ENCODE data around the gene CDK9. TPM values are rescaled to one million over a fixed set of nuclear protein-coding genes. Genes with fewer than 3 reads are reported as not detected.

The CDK9 gene
- total RNA-seq, 1 experiment from 2014 or later: 20.7 TPM

DNA sequence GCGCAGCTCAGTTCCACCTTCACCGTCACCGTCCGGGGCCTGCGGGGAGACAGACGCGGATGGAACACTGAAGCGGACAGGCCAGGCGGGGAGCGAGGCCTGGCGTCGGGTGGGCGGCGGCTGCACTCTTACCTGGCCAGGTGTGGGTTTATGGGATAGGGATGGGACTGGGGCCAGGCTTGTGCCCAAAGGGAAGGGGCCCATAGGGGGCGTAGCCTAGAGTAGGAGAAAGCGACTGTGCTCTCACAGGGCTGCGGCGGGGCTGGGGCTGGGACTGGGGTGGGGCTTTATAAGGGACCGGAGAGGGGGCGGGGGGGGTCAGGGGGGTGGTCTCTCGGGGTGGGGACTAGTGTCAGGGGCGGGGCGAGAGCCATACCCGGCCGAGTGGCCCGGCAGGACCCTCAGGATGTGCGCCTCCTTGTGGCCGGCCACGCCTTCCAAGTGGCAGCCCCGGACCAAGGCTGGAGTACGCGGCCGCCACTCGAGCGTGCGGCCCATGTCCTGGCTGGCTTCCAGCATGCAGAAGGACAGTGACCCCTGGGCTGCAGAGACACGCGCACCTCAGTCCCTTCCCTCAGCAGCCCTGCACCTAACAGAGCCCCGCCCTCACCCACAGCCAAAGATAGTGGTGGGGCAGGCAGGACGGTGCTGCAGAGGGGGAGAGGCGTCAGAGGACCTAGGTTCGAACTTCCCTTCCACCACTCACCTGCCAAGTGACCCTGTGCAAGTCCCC is 39.7 kb downstream of the CDK9 start:
- no peak for DNase-seq (ENCODE audit: low read depth)

DNA sequence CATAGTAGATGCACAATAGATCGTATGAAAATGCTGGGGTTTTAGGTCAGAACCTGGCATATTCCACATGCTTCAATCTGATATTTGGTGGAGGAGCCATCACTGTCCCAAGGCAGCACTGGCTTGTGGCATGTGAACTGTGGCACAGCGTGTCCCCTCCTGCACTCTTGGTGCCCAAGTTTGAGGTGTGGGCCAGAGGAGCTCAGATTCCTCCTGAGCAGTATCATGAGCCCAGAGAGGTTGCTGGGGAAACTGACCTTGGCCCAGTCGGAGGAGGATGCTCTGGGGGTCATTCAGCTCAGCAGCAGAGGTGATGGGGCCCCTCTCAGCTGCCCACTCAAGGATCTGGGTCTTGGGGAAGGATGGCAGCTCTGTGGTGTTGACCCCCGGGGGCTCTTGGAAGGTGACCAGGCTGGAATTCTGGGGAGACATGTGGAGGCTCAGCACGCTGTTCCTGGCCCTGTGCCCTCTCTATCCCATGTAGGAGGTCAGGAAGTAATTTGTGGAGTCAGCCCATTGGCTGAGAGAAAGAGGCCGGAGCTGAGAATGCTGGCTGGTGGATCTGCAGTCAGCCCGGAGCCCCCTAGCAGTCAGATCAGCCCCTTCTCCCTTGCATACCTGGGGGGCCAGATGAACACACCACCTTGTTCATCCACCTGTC is 40.5 kb downstream of the CDK9 start:
- DNase-seq (ENCODE audit: low read depth): no peak

- DNase-seq (ENCODE audit: low read depth): no peak
Measured at GRCh38 chr9:127828262-127829031, 42.6 kb downstream of the CDK9 start.

GRCh38 chr9:127829205-127829906 is 43.5 kb downstream of the CDK9 start:
- no peak for DNase-seq (ENCODE audit: low read depth)

GRCh38 chr9:127832248-127832647 is 46.4 kb downstream of the CDK9 start:
- DNase-seq (ENCODE audit: low read depth): no peak

- DNase-seq (ENCODE audit: low read depth): no peak
Measured at GRCh38 chr9:127833555-127833954, 47.7 kb downstream of the CDK9 start.

- peak; percentile 85 for DNase-seq (ENCODE audit: low read depth)
Measured at GRCh38 chr9:127835991-127836516, 50.2 kb downstream of the CDK9 start.

- peak; percentile 19 for DNase-seq (ENCODE audit: low read depth)
Measured at GRCh38 chr9:127836561-127836960, 50.7 kb downstream of the CDK9 start.

- peak; percentile 68 for DNase-seq (ENCODE audit: low read depth)
Measured at GRCh38 chr9:127837346-127837745, 51.5 kb downstream of the CDK9 start.

GRCh38 chr9:127838375-127839078 is 52.7 kb downstream of the CDK9 start:
- peak; percentile 98 for DNase-seq (ENCODE audit: low read depth)

Other genes starting within 250 kb of the CDK9 start
- gene STXBP1, start 173.8 kb upstream of the CDK9 start, total RNA-seq (2014; rRNA removed; shearing (Covaris generic)): 10.3 and 12.4 TPM in 2 replicates
- not detected in 2 replicates for gene CFAP157, start 79.0 kb upstream of the CDK9 start, total RNA-seq (2014; rRNA removed; shearing (Covaris generic))
- 15.6 and 27.0 TPM in 2 replicates for gene PTRH1, start 70.4 kb upstream of the CDK9 start, total RNA-seq (2014; rRNA removed; shearing (Covaris generic))
- not detected in 2 replicates for gene TTC16, start 70.0 kb upstream of the CDK9 start, total RNA-seq (2014; rRNA removed; shearing (Covaris generic))
- 4.8 and 6.6 TPM in 2 replicates for gene TOR2A, start 50.7 kb upstream of the CDK9 start, total RNA-seq (2014; rRNA removed; shearing (Covaris generic))
- gene SH2D3C, start 7.4 kb upstream of the CDK9 start, total RNA-seq (2014; rRNA removed; shearing (Covaris generic)): 0.12 and 0.29 TPM in 2 replicates
- gene FPGS, start 16.8 kb downstream of the CDK9 start, total RNA-seq (2014; rRNA removed; shearing (Covaris generic)): 29.7 and 38.4 TPM in 2 replicates
- gene ENG, start 68.6 kb downstream of the CDK9 start, total RNA-seq (2014; rRNA removed; shearing (Covaris generic)): 32.1 and 34.8 TPM in 2 replicates
- gene AK1, start 91.6 kb downstream of the CDK9 start, total RNA-seq (2014; rRNA removed; shearing (Covaris generic)): 57.7 and 61.9 TPM in 2 replicates
- 15.7 and 20.1 TPM in 2 replicates for gene ST6GALNAC6, start 113.6 kb downstream of the CDK9 start, total RNA-seq (2014; rRNA removed; shearing (Covaris generic))
- 10.5 and 14.0 TPM in 2 replicates for gene ST6GALNAC4, start 131.0 kb downstream of the CDK9 start, total RNA-seq (2014; rRNA removed; shearing (Covaris generic))
- gene PIP5KL1, start 144.7 kb downstream of the CDK9 start, total RNA-seq (2014; rRNA removed; shearing (Covaris generic)): 0.24 and 1.2 TPM in 2 replicates
- 37.1 and 50.1 TPM in 2 replicates for gene DPM2, start 151.8 kb downstream of the CDK9 start, total RNA-seq (2014; rRNA removed; shearing (Covaris generic))
- gene EEIG1, start 195.0 kb downstream of the CDK9 start, total RNA-seq (2014; rRNA removed; shearing (Covaris generic)): 2.8 and 5.4 TPM in 2 replicates

Measured in RPMI7951 (cell line).